GM21390 (cell line): Measurements from ENCODE around the gene TMEM204.
"Not testable (repeated sequence)": the region's sequence is repeated elsewhere in the genome, so short reads cannot be mapped to it uniquely, and the experiment has no call there.

Source experiments
- ATAC-seq: cut with Tn5 transposase; IDR thresholded peaks from one replicate; pipeline ENCODE4 v1.9.1; 2021; ENCODE audit not compliant: unreplicated experiment

TMEM204 gene

GRCh38 chr16:1590366-1590765, 56.9 kb downstream of the TMEM204 start:
- ATAC-seq, result no peak

DNA sequence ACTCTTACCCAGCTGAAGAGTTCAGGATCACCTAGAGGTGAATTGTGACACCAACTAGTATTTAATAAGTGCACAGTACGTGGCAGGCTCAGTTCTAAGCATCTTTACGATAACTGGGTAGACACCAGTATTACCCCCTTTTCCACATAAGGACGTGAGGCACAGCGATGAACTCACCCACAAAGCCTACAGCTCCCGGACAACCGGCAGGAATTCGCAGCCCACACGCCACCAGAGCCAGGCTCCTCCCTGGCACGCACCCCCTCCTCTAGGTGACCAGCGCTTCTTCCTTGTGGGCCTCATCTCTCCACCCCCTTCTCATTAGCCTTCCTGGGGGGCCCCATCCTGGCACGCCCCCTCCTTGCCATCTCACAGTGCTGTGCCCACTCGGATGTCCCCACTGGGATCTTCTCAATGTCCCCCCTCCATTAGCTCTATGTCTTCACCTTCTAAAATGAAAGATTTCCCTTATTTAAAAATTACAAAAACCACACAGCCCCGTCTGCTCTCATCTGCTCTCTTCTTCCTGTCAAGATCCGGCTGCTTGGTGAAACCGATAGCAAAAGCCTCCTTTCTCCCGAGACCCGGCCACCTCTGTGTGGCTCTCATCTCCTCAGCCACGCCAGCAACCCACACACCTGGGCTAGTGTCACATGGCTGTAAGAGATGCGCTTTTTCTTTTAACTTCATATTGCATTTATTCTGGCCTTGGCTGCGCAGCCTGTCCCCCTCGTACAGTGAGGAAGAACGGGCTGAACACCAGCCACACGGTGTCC, 57.7 kb downstream of the TMEM204 start:
- ATAC-seq, result no peak

- no peak for ATAC-seq
These were observed 59.0 kb downstream of the TMEM204 start for GRCh38 chr16:1592446-1592845.

- not testable (repeated sequence) for ATAC-seq
These were observed 62.0 kb downstream of the TMEM204 start for GRCh38 chr16:1595511-1595910.

DNA sequence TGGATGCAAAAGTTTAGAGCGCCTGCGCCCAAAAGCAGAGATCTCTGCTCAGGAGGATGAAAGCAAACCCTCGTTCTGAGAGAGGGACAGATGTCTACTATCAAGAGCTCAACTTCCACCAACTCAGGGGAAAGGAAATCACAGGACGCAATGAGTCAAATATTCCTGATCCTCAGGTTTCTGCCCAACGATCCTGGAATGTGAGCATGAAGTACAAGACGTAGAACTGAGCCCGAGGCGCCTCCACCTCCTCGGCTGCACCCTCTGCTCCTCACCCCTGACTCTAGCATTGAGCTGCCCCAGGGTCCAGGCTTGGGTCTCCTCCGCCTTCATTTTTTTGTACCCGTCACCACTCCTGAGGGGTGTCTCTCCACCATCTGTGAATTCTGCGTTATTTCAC, 63.0 kb downstream of the TMEM204 start:
- no peak for ATAC-seq

- no peak for ATAC-seq
These were observed 63.7 kb downstream of the TMEM204 start for GRCh38 chr16:1597154-1597553.

- ATAC-seq, result no peak
These were observed 67.6 kb downstream of the TMEM204 start for GRCh38 chr16:1601031-1601430.

GRCh38 chr16:1601489-1601888, 68.0 kb downstream of the TMEM204 start:
- no peak for ATAC-seq

GRCh38 chr16:1602285-1602684, 68.8 kb downstream of the TMEM204 start:
- no peak for ATAC-seq
